Mononuclear cell (primary cell): ENCODE results near the gene FSIP1. TPM values are rescaled to one million over a fixed set of nuclear protein-coding genes. Genes with fewer than 3 reads are reported as not detected.

ENCODE experiments used
- H3K27me3 ChIP-seq: 2 replicates; pipeline ENCODE4 v1.6.0; 2011; ENCODE audit warnings: low read length, control low read depth; ENCODE audit not compliant: insufficient read depth
- H3K4me1 ChIP-seq: 2 replicates; pipeline ENCODE4 v1.5.1; 2011; ENCODE audit warnings: mild to moderate bottlenecking, low read length, control low read depth; ENCODE audit not compliant: insufficient read depth
- H3K4me3 ChIP-seq: 2 replicates; pipeline ENCODE4 v1.5.1; 2011; ENCODE audit warnings: mild to moderate bottlenecking, low read length, moderate library complexity
- H3K9me3 ChIP-seq: 2 replicates; pipeline ENCODE4 v1.5.1; 2011; ENCODE audit warnings: low read depth, mild to moderate bottlenecking, control low read depth, low read length
- total RNA-seq: library from RNA; depleted of rRNA; stranded (reverse); fragments of >200 nt; gene quantifications from one replicate; pipeline ENCODE4 v1.2.3, GENCODE V29; 2012

FSIP1 gene
- total RNA-seq, 1 donor, result 0.94 TPM

- peaks cover 20% of the 10 kb centered on the region for H3K4me1 ChIP-seq
- no peak overlapping the region for H3K4me3 ChIP-seq
Observed at GRCh38 chr15:39785139-39785538, 2.5 kb upstream of the FSIP1 start.

GRCh38 chr15:39784638-39785037 is 2.0 kb upstream of the FSIP1 start:
- Histone ChIP-seq H3K4me3 (no peak overlapping the region), H3K4me1 (peaks cover 20% of the 10 kb centered on the region), H3K27me3 (no peaks in the 10 kb centered on the region), H3K9me3 (no peaks in the 10 kb centered on the region)

More at GRCh38 chr15:39785139-39785538, 2.5 kb upstream of the FSIP1 start:
- Histone ChIP-seq H3K27me3 (no peaks in the 10 kb centered on the region), H3K9me3 (no peaks in the 10 kb centered on the region)

DNA sequence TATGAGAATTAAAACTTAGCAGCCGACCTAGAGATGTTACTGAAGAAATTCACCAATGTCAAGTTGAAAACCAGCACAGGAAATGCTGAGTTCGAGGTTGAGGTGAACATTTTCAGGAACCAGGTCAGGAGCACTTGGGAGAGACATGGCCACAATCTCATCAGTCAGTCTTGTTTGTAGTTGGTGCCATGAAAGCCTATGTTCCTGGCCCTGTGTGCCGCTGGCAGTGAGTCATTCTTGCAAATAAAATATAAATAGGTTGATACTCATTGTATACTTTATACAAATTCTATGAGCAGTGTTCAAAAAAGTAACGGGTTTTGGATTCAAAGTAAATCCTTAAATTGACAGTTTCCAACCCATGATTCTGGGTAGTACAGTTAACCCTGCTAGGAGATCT is 1.5 kb upstream of the FSIP1 start:
- H3K9me3 ChIP-seq, result no peaks in the 10 kb centered on the region
- H3K4me1 ChIP-seq, result peaks cover 20% of the 10 kb centered on the region
- H3K27me3 ChIP-seq, result no peaks in the 10 kb centered on the region
- H3K4me3 ChIP-seq, result no peak overlapping the region

GRCh38 chr15:39783244-39783820 is 691 bp upstream of the FSIP1 start:
- H3K9me3 ChIP-seq, result no peaks in the 10 kb centered on the region
- peaks cover 20% of the 10 kb centered on the region for H3K4me1 ChIP-seq
- no peaks in the 10 kb centered on the region for H3K27me3 ChIP-seq
- peak overlapping the region; percentile 63 for H3K4me3 ChIP-seq

DNA sequence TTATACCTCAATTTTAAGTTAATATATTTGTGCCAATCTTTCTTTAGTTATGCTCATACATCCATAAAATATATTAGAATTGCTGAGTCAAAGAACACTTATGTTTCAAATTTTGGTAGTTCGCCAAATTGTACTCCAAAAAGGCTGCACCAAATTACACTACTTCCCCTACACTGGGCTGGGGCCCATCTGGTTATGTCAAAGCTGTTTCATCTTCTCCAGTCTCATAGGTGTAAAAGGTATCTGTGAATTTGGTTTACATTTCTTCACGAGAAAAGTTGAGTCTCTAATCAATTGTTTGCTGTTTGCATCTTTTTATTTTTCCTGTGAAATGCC is 706 bp downstream of the FSIP1 start:
- peaks cover 20% of the 10 kb centered on the region for H3K4me1 ChIP-seq
- H3K4me3 ChIP-seq, result peak overlapping the region; percentile 63
- H3K27me3 ChIP-seq, result no peaks in the 10 kb centered on the region
- H3K9me3 ChIP-seq, result no peaks in the 10 kb centered on the region

DNA sequence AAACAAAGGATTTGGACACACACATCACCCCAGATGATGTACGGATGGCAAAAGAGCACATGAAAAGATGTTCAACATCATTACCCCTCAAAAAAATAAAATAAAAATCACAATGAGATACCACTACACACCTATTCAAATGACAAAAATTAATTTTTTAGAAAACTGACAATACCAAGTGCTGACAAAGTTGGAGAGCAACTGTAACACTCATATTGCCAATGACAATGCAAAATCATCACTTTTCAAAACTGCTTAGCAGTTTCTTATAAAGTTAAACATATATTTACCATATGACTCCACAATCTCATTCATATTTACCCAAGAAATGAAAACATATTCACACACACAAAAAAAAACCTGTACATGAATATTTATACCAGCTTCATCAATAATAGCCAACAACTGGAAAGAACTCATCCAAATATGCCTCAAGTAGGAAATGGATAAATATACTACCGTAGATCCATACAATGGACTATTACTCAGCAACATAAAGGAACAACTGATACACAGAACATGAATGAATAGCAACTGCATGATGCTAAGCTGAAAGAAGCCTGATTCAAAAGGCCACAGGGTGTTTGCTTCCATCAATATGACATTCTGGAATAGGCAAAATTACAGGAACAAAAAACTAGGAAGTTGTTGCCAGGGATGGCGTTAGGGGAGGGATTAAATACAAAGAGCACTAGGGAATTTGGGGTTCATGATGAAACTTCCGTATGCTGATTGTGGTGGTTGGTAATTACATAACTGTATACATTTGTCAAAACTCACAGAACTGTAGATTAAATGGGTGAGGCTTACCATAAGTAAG is 1.3 kb downstream of the FSIP1 start:
- H3K4me1 ChIP-seq, result peaks cover 20% of the 10 kb centered on the region
- H3K27me3 ChIP-seq, result no peaks in the 10 kb centered on the region
- no peak overlapping the region for H3K4me3 ChIP-seq
- H3K9me3 ChIP-seq, result no peaks in the 10 kb centered on the region

DNA sequence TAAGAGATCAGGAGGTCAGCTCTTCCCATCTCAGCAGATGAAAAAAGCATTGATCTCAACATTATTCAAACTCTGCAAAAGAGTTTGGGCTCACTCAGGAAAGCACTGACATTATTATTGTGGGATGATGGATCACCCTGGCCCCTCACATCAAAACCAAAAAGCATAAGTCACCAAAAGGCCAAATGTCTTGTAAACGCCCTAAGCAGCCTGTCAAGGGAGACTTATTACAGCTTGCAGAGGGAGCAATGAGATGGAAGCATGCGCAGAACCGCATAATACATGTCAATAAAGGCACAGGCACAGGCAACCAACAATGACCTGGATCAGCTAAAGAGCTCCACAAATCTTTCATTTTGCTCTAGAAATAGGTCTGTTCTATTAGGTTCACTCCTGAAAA is 4.6 kb downstream of the FSIP1 start:
- no peaks in the 10 kb centered on the region for H3K27me3 ChIP-seq
- H3K4me3 ChIP-seq, result no peak overlapping the region
- peaks cover 17% of the 10 kb centered on the region for H3K4me1 ChIP-seq
- H3K9me3 ChIP-seq, result no peaks in the 10 kb centered on the region

DNA sequence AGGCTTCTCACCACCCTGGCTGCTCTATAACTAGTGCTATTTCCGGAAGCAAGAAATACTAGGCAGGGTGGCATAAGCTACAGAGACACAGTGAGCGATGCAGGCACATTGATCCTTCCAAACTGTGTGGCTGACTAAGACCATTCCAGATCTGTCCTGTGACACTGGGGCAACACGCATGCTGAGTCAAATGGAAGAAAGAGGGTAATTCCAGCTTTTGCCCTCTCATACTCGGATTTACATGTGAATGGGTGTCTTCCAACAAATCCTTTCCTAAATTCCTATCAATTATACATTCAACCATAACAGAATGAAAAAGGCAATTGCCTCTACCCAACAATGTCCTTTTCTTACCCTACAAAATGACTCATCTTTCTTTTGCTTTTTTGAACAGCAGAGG is 5.1 kb downstream of the FSIP1 start:
- H3K27me3 ChIP-seq, result no peaks in the 10 kb centered on the region
- H3K4me1 ChIP-seq, result peaks cover 17% of the 10 kb centered on the region
- no peaks in the 10 kb centered on the region for H3K9me3 ChIP-seq
- H3K4me3 ChIP-seq, result no peak overlapping the region

- peaks cover 9% of the 10 kb centered on the region for H3K4me1 ChIP-seq
- H3K9me3 ChIP-seq, result no peaks in the 10 kb centered on the region
- no peak overlapping the region for H3K4me3 ChIP-seq
- no peaks in the 10 kb centered on the region for H3K27me3 ChIP-seq
Observed at GRCh38 chr15:39776068-39776467, 6.6 kb downstream of the FSIP1 start.

GRCh38 chr15:39774688-39775267 is 7.9 kb downstream of the FSIP1 start:
- Histone ChIP-seq H3K4me3 (no peak overlapping the region), H3K27me3 (no peaks in the 10 kb centered on the region), H3K9me3 (no peaks in the 10 kb centered on the region), H3K4me1 (peaks cover 9% of the 10 kb centered on the region)

DNA sequence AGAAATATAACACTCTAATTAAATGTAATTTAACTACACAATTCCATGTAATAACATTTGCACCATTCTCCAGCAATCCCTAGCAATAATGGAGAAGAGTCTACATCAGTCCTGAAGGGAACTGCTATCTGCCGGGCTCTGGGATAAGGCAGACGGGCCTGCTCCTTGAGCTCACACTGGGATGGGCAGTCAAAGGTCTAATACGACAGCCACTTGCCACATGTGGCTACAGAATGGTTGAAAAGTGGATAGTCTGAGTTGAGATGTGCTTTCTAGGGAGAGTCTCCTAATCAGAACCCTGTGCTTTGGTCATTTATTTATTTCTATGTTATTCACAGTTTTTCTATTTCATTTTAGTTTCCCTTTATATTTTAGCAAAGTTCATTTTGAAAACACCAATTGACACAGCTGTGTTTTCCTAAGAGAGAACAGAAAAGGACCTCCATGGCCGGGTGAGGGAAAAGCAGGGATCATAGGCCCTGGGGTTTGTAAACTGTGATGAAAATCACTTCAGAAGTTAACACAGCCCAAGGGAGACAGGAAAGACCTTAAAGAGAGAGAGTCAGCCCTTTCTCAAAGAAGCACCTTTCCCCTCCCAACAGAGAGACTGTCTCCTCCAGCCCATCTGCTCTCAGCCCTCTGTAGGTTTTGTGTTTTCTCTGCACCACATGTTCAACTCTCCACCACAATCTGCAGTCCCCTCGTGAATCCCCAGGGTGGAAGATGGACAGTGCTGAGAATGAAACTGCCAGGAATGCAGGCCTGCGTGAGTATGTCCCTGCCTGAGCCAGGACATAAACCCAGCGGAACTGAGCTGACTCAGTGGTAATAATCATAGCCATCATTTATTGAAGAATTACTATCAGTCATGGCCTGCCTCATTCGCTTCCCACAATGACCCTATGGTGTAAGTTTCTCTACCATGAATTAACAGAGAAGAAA is 11.6 kb downstream of the FSIP1 start:
- Histone ChIP-seq H3K4me1 (peaks cover 9% of the 10 kb centered on the region), H3K27me3 (no peaks in the 10 kb centered on the region), H3K9me3 (no peaks in the 10 kb centered on the region), H3K4me3 (no peak overlapping the region)

- no peaks in the 10 kb centered on the region for H3K4me1 ChIP-seq
- H3K27me3 ChIP-seq, result no peaks in the 10 kb centered on the region
- no peaks in the 10 kb centered on the region for H3K9me3 ChIP-seq
- H3K4me3 ChIP-seq, result no peak overlapping the region
Observed at GRCh38 chr15:39767921-39768320, 14.7 kb downstream of the FSIP1 start.

- Histone ChIP-seq H3K4me1 (no peaks in the 10 kb centered on the region), H3K27me3 (no peaks in the 10 kb centered on the region), H3K9me3 (no peaks in the 10 kb centered on the region), H3K4me3 (no peak overlapping the region)
Observed at GRCh38 chr15:39761006-39761405, 21.6 kb downstream of the FSIP1 start.

- H3K9me3 ChIP-seq, result no peaks in the 10 kb centered on the region
Observed at GRCh38 chr15:39756806-39757522, 25.7 kb downstream of the FSIP1 start.

More at GRCh38 chr15:39756806-39757522, 25.7 kb downstream of the FSIP1 start:
- H3K4me3 ChIP-seq, result no peak overlapping the region
- H3K4me1 ChIP-seq, result no peaks in the 10 kb centered on the region
- no peaks in the 10 kb centered on the region for H3K27me3 ChIP-seq
